T-helper 2 cell treated with Interferon-gamma antibody and Interleukin-4, amounts not matched to agents 100 ng/mL and 5 ng/mL, for 36 hours (primary cell): ENCODE data around the gene RALBP1. TPM values are rescaled to one million over a fixed set of nuclear protein-coding genes. Genes with fewer than 3 reads are reported as not detected.

Experiments used
- intact Hi-C: fragments of 100-400 bp; cut with micrococcal nuclease; formaldehyde crosslinking; loops from one replicate; pipeline ENCODE4 v1.15.1; 2023
- total RNA-seq: library from RNA; stranded (reverse); gene quantifications from 2 replicates; pipeline ENCODE4 v1.2.3, GENCODE V29; 2022

The RALBP1 gene
- total RNA-seq, 1 donor from 2014 or later = 45.0 TPM

DNA sequence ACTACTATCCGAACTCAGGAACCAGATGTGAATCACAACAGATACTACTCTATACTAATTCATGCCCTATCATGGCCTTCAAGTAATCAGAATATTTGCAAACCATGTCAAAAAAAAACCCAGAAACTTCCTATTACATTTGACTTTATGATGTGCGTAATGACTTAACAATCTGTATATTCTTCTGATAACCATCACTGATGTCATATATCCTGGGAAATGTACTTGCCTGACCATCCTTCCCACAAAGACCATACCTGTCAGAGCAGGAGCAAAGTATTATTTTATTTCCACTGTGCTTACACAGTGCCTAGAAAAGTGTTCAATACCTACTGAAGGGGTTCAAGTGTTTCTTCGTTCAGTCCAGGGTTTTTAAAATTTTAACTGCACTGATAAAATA is 111.5 kb downstream of the RALBP1 start:
- intact Hi-C loops = no loop called here

Other genes starting within 250 kb of the RALBP1 start
- 7.1 and 8.1 TPM in 2 replicates for gene TWSG1, start 140.7 kb upstream of the RALBP1 start, total RNA-seq
- 42.3 and 43.3 TPM in 2 replicates for gene PPP4R1, start 139.0 kb downstream of the RALBP1 start, total RNA-seq
- 0.57 and 1.1 TPM in 2 replicates for gene RAB31, start 232.8 kb downstream of the RALBP1 start, total RNA-seq